Globus pallidus (tissue), 1 donor: ENCODE measurements around the gene DNAJB9.

ENCODE experiments used
- DNase-seq: peaks from one replicate; pipeline ENCODE4 v3.0.0-alpha.2; 2015; ENCODE audit warnings: low spot score

The DNAJB9 gene

GRCh38 chr7:108568801-108569380 lies 783 bp upstream of the DNAJB9 start:
- DNase-seq, result no peak

- DNase-seq, result peak; percentile 27
These were observed 577 bp downstream of the DNAJB9 start for GRCh38 chr7:108570146-108570755.

GRCh38 chr7:108572480-108572879 lies 2.8 kb downstream of the DNAJB9 start:
- no peak for DNase-seq

- DNase-seq, result no peak
These were observed 5.5 kb downstream of the DNAJB9 start for GRCh38 chr7:108575156-108575555.

- no peak for DNase-seq
These were observed 6.4 kb downstream of the DNAJB9 start for GRCh38 chr7:108576116-108576515.

- no peak for DNase-seq
These were observed 9.3 kb downstream of the DNAJB9 start for GRCh38 chr7:108578937-108579336.

- DNase-seq, result no peak
These were observed 10.6 kb downstream of the DNAJB9 start for GRCh38 chr7:108580298-108580697.

GRCh38 chr7:108581655-108582491 lies 12.2 kb downstream of the DNAJB9 start:
- DNase-seq, result no peak

- no peak for DNase-seq
These were observed 14.5 kb downstream of the DNAJB9 start for GRCh38 chr7:108584211-108584610.

GRCh38 chr7:108585843-108586242 lies 16.2 kb downstream of the DNAJB9 start:
- DNase-seq, result no peak

- no peak for DNase-seq
These were observed 16.6 kb downstream of the DNAJB9 start for GRCh38 chr7:108586274-108586710.

GRCh38 chr7:108589199-108589598 lies 19.5 kb downstream of the DNAJB9 start:
- DNase-seq, result no peak

GRCh38 chr7:108589874-108590273 lies 20.2 kb downstream of the DNAJB9 start:
- DNase-seq, result no peak

- no peak for DNase-seq
These were observed 20.9 kb downstream of the DNAJB9 start for GRCh38 chr7:108590606-108591005.

- DNase-seq, result no peak
These were observed 23.1 kb downstream of the DNAJB9 start for GRCh38 chr7:108592646-108593201.

GRCh38 chr7:108596560-108596959 lies 26.9 kb downstream of the DNAJB9 start:
- no peak for DNase-seq

GRCh38 chr7:108598153-108598552 lies 28.5 kb downstream of the DNAJB9 start:
- no peak for DNase-seq

GRCh38 chr7:108598914-108599580 lies 29.4 kb downstream of the DNAJB9 start:
- DNase-seq, result no peak

GRCh38 chr7:108600399-108600798 lies 30.7 kb downstream of the DNAJB9 start:
- DNase-seq, result no peak

GRCh38 chr7:108603656-108604306 lies 34.1 kb downstream of the DNAJB9 start:
- no peak for DNase-seq

- DNase-seq, result no peak
These were observed 34.8 kb downstream of the DNAJB9 start for GRCh38 chr7:108604307-108605077.
